ENCODE results near the gene BARX1. TPM values are rescaled to one million over a fixed set of nuclear protein-coding genes. Genes with fewer than 3 reads are reported as not detected.
"Not testable (repeated sequence)": the region's sequence is repeated elsewhere in the genome, so short reads cannot be mapped to it uniquely, and the experiment has no call there.

The BARX1 gene
- total RNA-seq, 1 donor from 2014 or later = not detected

DNA sequence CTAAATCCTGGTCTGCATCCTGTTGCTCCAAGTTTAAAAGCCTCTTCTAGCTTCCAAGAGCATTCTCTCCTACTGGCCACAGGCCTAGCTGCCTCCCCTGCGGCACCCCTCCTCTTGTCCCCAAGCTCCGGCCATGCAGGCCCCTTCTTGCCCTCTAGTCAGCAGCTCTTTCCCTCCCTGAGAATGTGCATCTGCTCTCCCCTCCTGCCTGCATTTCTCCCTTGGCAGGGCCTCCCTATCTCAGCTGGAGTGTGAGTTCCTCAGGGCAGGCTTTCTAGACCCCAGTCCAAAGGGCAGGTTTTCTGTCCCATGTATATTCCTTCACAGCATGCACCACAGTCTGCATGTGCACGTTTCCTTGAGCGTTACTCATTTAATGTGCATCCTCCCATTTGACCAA, 24.6 kb upstream of the BARX1 start:
- H3K36me3 ChIP-seq = no peaks in the 10 kb centered on the region
- H3K4me3 ChIP-seq = no peak overlapping the region
- DNase-seq = no peak
- intact Hi-C loops (cut with micrococcal nuclease) = no loop called here
- no peak overlapping the region for H3K27ac ChIP-seq (replicated peaks)
- H3K4me1 ChIP-seq = no peaks in the 10 kb centered on the region
- H3K9me3 ChIP-seq (replicated peaks) = peaks cover 2% of the 10 kb centered on the region
- peaks cover 60% of the 10 kb centered on the region for H3K27me3 ChIP-seq (ENCODE audit: low read depth)
- TF ChIP-seq, protein P1, sequence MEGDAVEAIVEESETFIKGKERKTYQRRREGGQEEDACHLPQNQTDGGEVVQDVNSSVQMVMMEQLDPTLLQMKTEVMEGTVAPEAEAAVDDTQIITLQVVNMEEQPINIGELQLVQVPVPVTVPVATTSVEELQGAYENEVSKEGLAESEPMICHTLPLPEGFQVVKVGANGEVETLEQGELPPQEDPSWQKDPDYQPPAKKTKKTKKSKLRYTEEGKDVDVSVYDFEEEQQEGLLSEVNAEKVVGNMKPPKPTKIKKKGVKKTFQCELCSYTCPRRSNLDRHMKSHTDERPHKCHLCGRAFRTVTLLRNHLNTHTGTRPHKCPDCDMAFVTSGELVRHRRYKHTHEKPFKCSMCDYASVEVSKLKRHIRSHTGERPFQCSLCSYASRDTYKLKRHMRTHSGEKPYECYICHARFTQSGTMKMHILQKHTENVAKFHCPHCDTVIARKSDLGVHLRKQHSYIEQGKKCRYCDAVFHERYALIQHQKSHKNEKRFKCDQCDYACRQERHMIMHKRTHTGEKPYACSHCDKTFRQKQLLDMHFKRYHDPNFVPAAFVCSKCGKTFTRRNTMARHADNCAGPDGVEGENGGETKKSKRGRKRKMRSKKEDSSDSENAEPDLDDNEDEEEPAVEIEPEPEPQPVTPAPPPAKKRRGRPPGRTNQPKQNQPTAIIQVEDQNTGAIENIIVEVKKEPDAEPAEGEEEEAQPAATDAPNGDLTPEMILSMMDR (IDR thresholded peaks at IDR 0.05; ENCODE audit: borderline replicate concordance) = no peak

GRCh38 chr9:93978551-93978950, 23.4 kb upstream of the BARX1 start:
- H3K27ac ChIP-seq (replicated peaks) = no peak overlapping the region
- intact Hi-C loops (cut with micrococcal nuclease) = no loop called here

DNA sequence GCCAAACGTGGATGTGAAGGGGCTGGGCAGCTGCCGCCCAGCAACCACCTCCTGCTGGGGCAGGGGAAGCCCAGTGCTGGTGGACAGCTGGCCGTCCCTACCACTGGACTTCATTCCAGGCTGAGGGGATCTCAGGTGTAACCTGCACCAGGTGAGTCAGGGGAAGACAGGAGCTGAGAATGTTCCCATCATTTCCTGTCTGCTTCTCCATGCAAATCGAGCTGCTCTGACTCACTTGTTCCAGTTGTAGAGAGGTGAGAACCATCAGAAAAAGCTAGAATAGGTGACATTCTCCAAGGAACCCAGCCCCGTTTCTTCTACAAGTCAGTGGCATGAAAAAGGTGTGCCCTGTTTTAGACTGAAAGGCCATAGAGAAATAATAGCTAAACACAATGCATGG, 21.8 kb upstream of the BARX1 start:
- intact Hi-C loops (cut with micrococcal nuclease) = no loop called here
- DNase-seq = no peak
- Histone ChIP-seq H3K9me3 (replicated peaks) (peaks cover 21% of the 10 kb centered on the region), H3K4me1 (no peaks in the 10 kb centered on the region), H3K27ac (replicated peaks) (no peak overlapping the region), H3K4me3 (no peak overlapping the region), H3K27me3 (ENCODE audit: low read depth) (peaks cover 61% of the 10 kb centered on the region), H3K36me3 (no peaks in the 10 kb centered on the region)
- TF ChIP-seq, protein P1 (IDR thresholded peaks at IDR 0.05; ENCODE audit: borderline replicate concordance) = no peak

More at GRCh38 chr9:93978551-93978950, 23.4 kb upstream of the BARX1 start:
- Histone ChIP-seq H3K27me3 (ENCODE audit: low read depth) (peaks cover 60% of the 10 kb centered on the region), H3K4me1 (no peaks in the 10 kb centered on the region), H3K4me3 (no peak overlapping the region), H3K9me3 (replicated peaks) (peaks cover 5% of the 10 kb centered on the region), H3K36me3 (no peaks in the 10 kb centered on the region)
- DNase-seq = no peak
- TF ChIP-seq, protein P1 (IDR thresholded peaks at IDR 0.05; ENCODE audit: borderline replicate concordance) = no peak

DNA sequence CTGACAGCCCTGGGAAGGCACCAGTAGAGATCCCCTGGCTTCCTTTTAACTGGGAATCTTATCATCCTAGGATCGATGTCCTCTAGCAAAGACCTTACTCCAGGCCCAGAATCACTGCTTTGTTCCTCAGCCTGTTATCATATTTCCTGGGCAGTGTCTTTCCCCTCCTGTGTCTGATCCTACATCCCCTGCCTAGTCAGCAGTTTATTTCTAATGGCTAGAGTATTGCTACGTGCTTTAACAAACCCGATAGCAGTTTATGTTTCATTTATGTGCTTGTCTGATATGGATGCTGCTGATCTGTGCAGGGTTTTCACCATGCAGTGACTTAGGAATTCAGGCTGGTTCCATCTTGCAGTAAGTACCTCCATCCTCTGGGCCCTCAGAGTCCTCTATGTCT, 20.9 kb upstream of the BARX1 start:
- Histone ChIP-seq H3K9me3 (replicated peaks) (peaks cover 23% of the 10 kb centered on the region), H3K27ac (replicated peaks) (no peak overlapping the region), H3K27me3 (ENCODE audit: low read depth) (peaks cover 69% of the 10 kb centered on the region), H3K4me3 (no peak overlapping the region), H3K4me1 (no peaks in the 10 kb centered on the region), H3K36me3 (no peaks in the 10 kb centered on the region)
- no peak for DNase-seq
- intact Hi-C loops (cut with micrococcal nuclease) = no loop called here
- TF ChIP-seq, protein P1 (IDR thresholded peaks at IDR 0.05; ENCODE audit: borderline replicate concordance) = no peak

GRCh38 chr9:93975262-93975661, 20.1 kb upstream of the BARX1 start:
- no peaks in the 10 kb centered on the region for H3K36me3 ChIP-seq
- intact Hi-C loops (cut with micrococcal nuclease) = no loop called here
- H3K27me3 ChIP-seq (ENCODE audit: low read depth) = peaks cover 67% of the 10 kb centered on the region
- TF ChIP-seq, protein P1 (IDR thresholded peaks at IDR 0.05; ENCODE audit: borderline replicate concordance) = no peak
- no peak overlapping the region for H3K4me3 ChIP-seq
- DNase-seq = no peak
- H3K4me1 ChIP-seq = no peaks in the 10 kb centered on the region
- H3K27ac ChIP-seq (replicated peaks) = no peak overlapping the region
- H3K9me3 ChIP-seq (replicated peaks) = peaks cover 23% of the 10 kb centered on the region

- peaks cover 23% of the 10 kb centered on the region for H3K9me3 ChIP-seq (replicated peaks)
- no peak overlapping the region for H3K27ac ChIP-seq (replicated peaks)
- TF ChIP-seq, protein P1 (IDR thresholded peaks at IDR 0.05; ENCODE audit: borderline replicate concordance) = no peak
- no peaks in the 10 kb centered on the region for H3K4me1 ChIP-seq
- H3K36me3 ChIP-seq = no peaks in the 10 kb centered on the region
- no peak for DNase-seq
- intact Hi-C loops (cut with micrococcal nuclease) = no loop called here
- H3K4me3 ChIP-seq = no peak overlapping the region
- peaks cover 67% of the 10 kb centered on the region for H3K27me3 ChIP-seq (ENCODE audit: low read depth)
These were observed 19.0 kb upstream of the BARX1 start for GRCh38 chr9:93974151-93974550.

GRCh38 chr9:93972655-93973054, 17.5 kb upstream of the BARX1 start:
- H3K4me3 ChIP-seq; H3K36me3 ChIP-seq; DNase-seq; H3K4me1 ChIP-seq; H3K27ac ChIP-seq (replicated peaks); intact Hi-C loops (cut with micrococcal nuclease): not testable (repeated sequence)
- H3K27me3 ChIP-seq (ENCODE audit: low read depth) = peaks cover 65% of the 10 kb centered on the region
- peaks cover 23% of the 10 kb centered on the region for H3K9me3 ChIP-seq (replicated peaks)
